ENCODE measurements around the gene SENP2.

DNA sequence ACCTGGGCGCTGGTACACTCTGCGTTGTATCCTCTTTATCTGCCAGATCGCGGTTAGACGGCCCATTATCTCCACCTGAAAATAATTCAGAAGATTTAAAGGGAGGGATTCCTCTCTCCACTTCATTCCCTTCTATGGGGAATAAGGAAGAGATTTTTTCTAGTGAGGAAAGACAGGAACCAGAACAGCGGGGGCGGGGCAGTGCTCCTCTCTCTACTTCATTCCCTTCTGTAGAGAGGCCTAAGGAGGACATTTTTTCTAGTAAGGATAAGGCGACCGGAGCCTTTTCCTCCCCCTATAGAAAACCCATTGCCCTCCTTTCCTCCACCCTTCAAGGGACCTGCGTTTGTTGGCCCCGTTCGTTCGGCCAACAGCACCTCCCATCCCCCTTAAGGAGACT lies 25.4 kb upstream of the SENP2 start:
- TF ChIP-seq, protein P1, sequence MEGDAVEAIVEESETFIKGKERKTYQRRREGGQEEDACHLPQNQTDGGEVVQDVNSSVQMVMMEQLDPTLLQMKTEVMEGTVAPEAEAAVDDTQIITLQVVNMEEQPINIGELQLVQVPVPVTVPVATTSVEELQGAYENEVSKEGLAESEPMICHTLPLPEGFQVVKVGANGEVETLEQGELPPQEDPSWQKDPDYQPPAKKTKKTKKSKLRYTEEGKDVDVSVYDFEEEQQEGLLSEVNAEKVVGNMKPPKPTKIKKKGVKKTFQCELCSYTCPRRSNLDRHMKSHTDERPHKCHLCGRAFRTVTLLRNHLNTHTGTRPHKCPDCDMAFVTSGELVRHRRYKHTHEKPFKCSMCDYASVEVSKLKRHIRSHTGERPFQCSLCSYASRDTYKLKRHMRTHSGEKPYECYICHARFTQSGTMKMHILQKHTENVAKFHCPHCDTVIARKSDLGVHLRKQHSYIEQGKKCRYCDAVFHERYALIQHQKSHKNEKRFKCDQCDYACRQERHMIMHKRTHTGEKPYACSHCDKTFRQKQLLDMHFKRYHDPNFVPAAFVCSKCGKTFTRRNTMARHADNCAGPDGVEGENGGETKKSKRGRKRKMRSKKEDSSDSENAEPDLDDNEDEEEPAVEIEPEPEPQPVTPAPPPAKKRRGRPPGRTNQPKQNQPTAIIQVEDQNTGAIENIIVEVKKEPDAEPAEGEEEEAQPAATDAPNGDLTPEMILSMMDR (IDR thresholded peaks at IDR 0.05): no peak
- TF ChIP-seq RFX5 (IDR thresholded peaks at IDR 0.05; ENCODE audit: low read length): no peak
- no peak for TF ChIP-seq SMC3 (IDR thresholded peaks at IDR 0.05; ENCODE audit: low read depth, low read length)
- no peak for TF ChIP-seq FOXM1 (IDR thresholded peaks at IDR 0.05; ENCODE audit: low read depth)
- TF ChIP-seq, protein P2, sequence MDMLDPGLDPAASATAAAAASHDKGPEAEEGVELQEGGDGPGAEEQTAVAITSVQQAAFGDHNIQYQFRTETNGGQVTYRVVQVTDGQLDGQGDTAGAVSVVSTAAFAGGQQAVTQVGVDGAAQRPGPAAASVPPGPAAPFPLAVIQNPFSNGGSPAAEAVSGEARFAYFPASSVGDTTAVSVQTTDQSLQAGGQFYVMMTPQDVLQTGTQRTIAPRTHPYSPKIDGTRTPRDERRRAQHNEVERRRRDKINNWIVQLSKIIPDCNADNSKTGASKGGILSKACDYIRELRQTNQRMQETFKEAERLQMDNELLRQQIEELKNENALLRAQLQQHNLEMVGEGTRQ (IDR thresholded peaks at IDR 0.05; ENCODE audit: borderline replicate concordance, low read depth, low read length): no peak
- TF ChIP-seq GABPA (IDR thresholded peaks at IDR 0.05; ENCODE audit: low read depth): no peak
- TF ChIP-seq, protein P3, sequence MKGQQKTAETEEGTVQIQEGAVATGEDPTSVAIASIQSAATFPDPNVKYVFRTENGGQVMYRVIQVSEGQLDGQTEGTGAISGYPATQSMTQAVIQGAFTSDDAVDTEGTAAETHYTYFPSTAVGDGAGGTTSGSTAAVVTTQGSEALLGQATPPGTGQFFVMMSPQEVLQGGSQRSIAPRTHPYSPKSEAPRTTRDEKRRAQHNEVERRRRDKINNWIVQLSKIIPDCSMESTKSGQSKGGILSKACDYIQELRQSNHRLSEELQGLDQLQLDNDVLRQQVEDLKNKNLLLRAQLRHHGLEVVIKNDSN (IDR thresholded peaks at IDR 0.05; ENCODE audit: borderline replicate concordance, low read depth): no peak
- TF ChIP-seq POLR2AphosphoS5 (IDR thresholded peaks at IDR 0.05; ENCODE audit: low read depth, low read length): no peak
- TF ChIP-seq TCF12 (IDR thresholded peaks at IDR 0.05): no peak
- no peak for TF ChIP-seq EP300 (IDR thresholded peaks at IDR 0.05; ENCODE audit: borderline replicate concordance in 1 of 2, low read depth in 1 of 2, low read length in 1 of 2)
- TF ChIP-seq FOXJ3 (CRISPR knock-in tag; IDR thresholded peaks at IDR 0.05): no peak
- TF ChIP-seq ELF1 (IDR thresholded peaks at IDR 0.05): no peak
- TF ChIP-seq, protein P4, sequence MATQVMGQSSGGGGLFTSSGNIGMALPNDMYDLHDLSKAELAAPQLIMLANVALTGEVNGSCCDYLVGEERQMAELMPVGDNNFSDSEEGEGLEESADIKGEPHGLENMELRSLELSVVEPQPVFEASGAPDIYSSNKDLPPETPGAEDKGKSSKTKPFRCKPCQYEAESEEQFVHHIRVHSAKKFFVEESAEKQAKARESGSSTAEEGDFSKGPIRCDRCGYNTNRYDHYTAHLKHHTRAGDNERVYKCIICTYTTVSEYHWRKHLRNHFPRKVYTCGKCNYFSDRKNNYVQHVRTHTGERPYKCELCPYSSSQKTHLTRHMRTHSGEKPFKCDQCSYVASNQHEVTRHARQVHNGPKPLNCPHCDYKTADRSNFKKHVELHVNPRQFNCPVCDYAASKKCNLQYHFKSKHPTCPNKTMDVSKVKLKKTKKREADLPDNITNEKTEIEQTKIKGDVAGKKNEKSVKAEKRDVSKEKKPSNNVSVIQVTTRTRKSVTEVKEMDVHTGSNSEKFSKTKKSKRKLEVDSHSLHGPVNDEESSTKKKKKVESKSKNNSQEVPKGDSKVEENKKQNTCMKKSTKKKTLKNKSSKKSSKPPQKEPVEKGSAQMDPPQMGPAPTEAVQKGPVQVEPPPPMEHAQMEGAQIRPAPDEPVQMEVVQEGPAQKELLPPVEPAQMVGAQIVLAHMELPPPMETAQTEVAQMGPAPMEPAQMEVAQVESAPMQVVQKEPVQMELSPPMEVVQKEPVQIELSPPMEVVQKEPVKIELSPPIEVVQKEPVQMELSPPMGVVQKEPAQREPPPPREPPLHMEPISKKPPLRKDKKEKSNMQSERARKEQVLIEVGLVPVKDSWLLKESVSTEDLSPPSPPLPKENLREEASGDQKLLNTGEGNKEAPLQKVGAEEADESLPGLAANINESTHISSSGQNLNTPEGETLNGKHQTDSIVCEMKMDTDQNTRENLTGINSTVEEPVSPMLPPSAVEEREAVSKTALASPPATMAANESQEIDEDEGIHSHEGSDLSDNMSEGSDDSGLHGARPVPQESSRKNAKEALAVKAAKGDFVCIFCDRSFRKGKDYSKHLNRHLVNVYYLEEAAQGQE (IDR thresholded peaks at IDR 0.05; ENCODE audit: low read depth, low read length): no peak
- TF ChIP-seq, protein P5, sequence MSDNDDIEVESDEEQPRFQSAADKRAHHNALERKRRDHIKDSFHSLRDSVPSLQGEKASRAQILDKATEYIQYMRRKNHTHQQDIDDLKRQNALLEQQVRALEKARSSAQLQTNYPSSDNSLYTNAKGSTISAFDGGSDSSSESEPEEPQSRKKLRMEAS (IDR thresholded peaks at IDR 0.05; ENCODE audit: low read depth): no peak

Measured in SK-N-SH (cell line).